Glutamatergic neuron (in vitro differentiated cells): ENCODE measurements around the gene ITGA1. TPM values are rescaled to one million over a fixed set of nuclear protein-coding genes. Genes with fewer than 3 reads are reported as not detected.
"Not testable (repeated sequence)": the region's sequence is repeated elsewhere in the genome, so short reads cannot be mapped to it uniquely, and the experiment has no call there.

Experiments used
- DNase-seq: peaks from one replicate; pipeline ENCODE4 v3.0.0; 2022
- H3K27ac Mint-ChIP-seq: one replicate; pipeline ENCODE4 v1.8.0; 2020; ENCODE audit warnings: mild to moderate bottlenecking, mixed read lengths, inconsistent platforms; ENCODE audit not compliant: unreplicated experiment
- H3K27me3 Mint-ChIP-seq: one replicate; pipeline ENCODE4 v1.8.0; 2020; ENCODE audit warnings: mild to moderate bottlenecking, moderate library complexity, mixed read lengths, inconsistent platforms; ENCODE audit not compliant: unreplicated experiment
- H3K36me3 Mint-ChIP-seq: one replicate; pipeline ENCODE4 v1.8.0; 2020; ENCODE audit warnings: mild to moderate bottlenecking, mixed read lengths, inconsistent platforms; ENCODE audit not compliant: unreplicated experiment
- H3K4me1 Mint-ChIP-seq: one replicate; pipeline ENCODE4 v1.8.0; 2020; ENCODE audit warnings: mild to moderate bottlenecking, low read depth, mixed read lengths, inconsistent platforms; ENCODE audit not compliant: unreplicated experiment
- H3K4me3 Mint-ChIP-seq: one replicate; pipeline ENCODE4 v1.8.0; 2020; ENCODE audit warnings: mild to moderate bottlenecking, mixed read lengths, inconsistent platforms; ENCODE audit not compliant: unreplicated experiment
- H3K9me3 Mint-ChIP-seq: one replicate; pipeline ENCODE4 v1.8.0; 2020; ENCODE audit warnings: mild to moderate bottlenecking, moderate library complexity, mixed read lengths, inconsistent platforms; ENCODE audit not compliant: unreplicated experiment
- CTCF ChIP-seq: fragments of 200-600 bp; sonication (generic); IDR thresholded peaks from one replicate; pipeline ENCODE4 v1.5.0; 2021; ENCODE audit not compliant: partially characterized antibody, unreplicated experiment
- total RNA-seq: library from RNA; stranded (reverse); fragmentation: NEBNext Ultra II Directional; extraction: Animal tissue kit (Norgen Biotek cat#: 25700); gene quantifications from one replicate; pipeline ENCODE4 v1.2.1, GENCODE V29; 2021; ENCODE audit not compliant: unreplicated experiment

The ITGA1 gene
- total RNA-seq, 1 donor from 2014 or later: 0.96 TPM

- Mint-ChIP-seq H3K36me3 (no peaks in the 10 kb centered on the region), H3K9me3 (no peaks in the 10 kb centered on the region), H3K27me3 (no peaks in the 10 kb centered on the region), H3K4me1 (no peaks in the 10 kb centered on the region), H3K27ac (no peak overlapping the region), H3K4me3 (no peak overlapping the region)
- no peak for TF ChIP-seq CTCF
- no peak for DNase-seq
Measured at GRCh38 chr5:52743970-52744369, 43.7 kb upstream of the ITGA1 start.

- not testable (repeated sequence) for H3K27me3 Mint-ChIP-seq, H3K36me3 Mint-ChIP-seq, H3K4me1 Mint-ChIP-seq, H3K9me3 Mint-ChIP-seq, DNase-seq, H3K4me3 Mint-ChIP-seq, H3K27ac Mint-ChIP-seq
Measured at GRCh38 chr5:52744867-52745458, 42.8 kb upstream of the ITGA1 start.

GRCh38 chr5:52746539-52746938 is 41.2 kb upstream of the ITGA1 start:
- no peak for DNase-seq
- Mint-ChIP-seq H3K4me3 (no peak overlapping the region), H3K36me3 (no peaks in the 10 kb centered on the region), H3K27me3 (no peaks in the 10 kb centered on the region), H3K4me1 (no peaks in the 10 kb centered on the region), H3K9me3 (no peaks in the 10 kb centered on the region), H3K27ac (no peak overlapping the region)
- no peak for TF ChIP-seq CTCF

- TF ChIP-seq CTCF: no peak
- no peaks in the 10 kb centered on the region for H3K36me3 Mint-ChIP-seq
- no peak for DNase-seq
- H3K27me3 Mint-ChIP-seq: no peaks in the 10 kb centered on the region
- no peaks in the 10 kb centered on the region for H3K4me1 Mint-ChIP-seq
- no peak overlapping the region for H3K4me3 Mint-ChIP-seq
- no peak overlapping the region for H3K27ac Mint-ChIP-seq
- no peaks in the 10 kb centered on the region for H3K9me3 Mint-ChIP-seq
Measured at GRCh38 chr5:52748590-52748989, 39.1 kb upstream of the ITGA1 start.

- no peaks in the 10 kb centered on the region for H3K27me3 Mint-ChIP-seq
- no peaks in the 10 kb centered on the region for H3K4me1 Mint-ChIP-seq
- no peak for TF ChIP-seq CTCF
- H3K9me3 Mint-ChIP-seq: no peaks in the 10 kb centered on the region
- no peak for DNase-seq
- no peak overlapping the region for H3K27ac Mint-ChIP-seq
- no peak overlapping the region for H3K4me3 Mint-ChIP-seq
- H3K36me3 Mint-ChIP-seq: no peaks in the 10 kb centered on the region
Measured at GRCh38 chr5:52749666-52750065, 38.0 kb upstream of the ITGA1 start.
